Right lobe of liver (tissue), 4 donors: ENCODE results near the gene SUN1.

ENCODE experiments used
- CTCF ChIP-seq, 4 donors: fragments of 200-600 bp in 3 of 4; fragments of 450-650 bp in 1 of 4; IDR thresholded peaks; one replicate each; pipeline versions ENCODE4 v1.5.1 to v1.8.0; 2016 to 2022; ENCODE audit warnings: antibody characterized with exemption in 4 of 4, mild to moderate bottlenecking in 2 of 4
- POLR2A ChIP-seq: fragments of 450-650 bp; IDR thresholded peaks from one replicate; pipeline ENCODE4 v1.6.1; 2017; ENCODE audit warnings: antibody characterized with exemption, mild to moderate bottlenecking
- donor health status: DM: no; HTN: no; CAD: no.
- donor health status: DM: no; HTN: no; CAD: no.
- donor health status: DM: no; HTN: yes; CAD: no.

GRCh38 chr7:834277-834676, 2.0 kb downstream of the SUN1 start:
- no peak for TF ChIP-seq POLR2A
- no peak for TF ChIP-seq CTCF (IDR thresholded peaks at IDR 0.05)
